Calu3 (cell line): ENCODE data around the gene CHN2. TPM values are rescaled to one million over a fixed set of nuclear protein-coding genes. Genes with fewer than 3 reads are reported as not detected.

Experiments used
- BruUV-seq: library from RNA; stranded (reverse); fragments of 400-500 nt; replicated peaks from 2 replicates; lab custom pipeline; 2021; lab: Mats Ljungman, UMichigan
- CTCF ChIA-PET: fragments of 300-600 bp; sonication (Branson Sonifier 250); formaldehyde crosslinking; loops from one replicate; lab custom pipeline; 2022; ENCODE audit warnings: antibody characterized with exemption; lab: Charles Lee
- DNase-seq: peaks from one replicate; pipeline ENCODE4 v3.0.0; 2022
- H3K27ac Mint-ChIP-seq: one replicate; pipeline ENCODE4 v1.8.0; 2022; ENCODE audit warnings: mixed read lengths; ENCODE audit not compliant: unreplicated experiment
- H3K27me3 Mint-ChIP-seq: one replicate; pipeline ENCODE4 v1.8.0; 2022; ENCODE audit warnings: mixed read lengths; ENCODE audit not compliant: unreplicated experiment
- H3K36me3 Mint-ChIP-seq: one replicate; pipeline ENCODE4 v1.8.0; 2022; ENCODE audit warnings: mild to moderate bottlenecking, moderate library complexity, mixed read lengths; ENCODE audit not compliant: insufficient read depth, unreplicated experiment
- H3K4me1 Mint-ChIP-seq: one replicate; pipeline ENCODE4 v1.8.0; 2022; ENCODE audit warnings: mild to moderate bottlenecking, low read depth, mixed read lengths; ENCODE audit not compliant: unreplicated experiment
- H3K4me3 Mint-ChIP-seq: one replicate; pipeline ENCODE4 v1.8.0; 2022; ENCODE audit warnings: mild to moderate bottlenecking, low read depth, moderate library complexity, mixed read lengths; ENCODE audit not compliant: unreplicated experiment
- H3K9me3 Mint-ChIP-seq: one replicate; pipeline ENCODE4 v1.8.0; 2022; ENCODE audit warnings: low read depth, mixed read lengths; ENCODE audit not compliant: unreplicated experiment
- intact Hi-C: fragments of 100-400 bp; cut with micrococcal nuclease; formaldehyde crosslinking; loops from one replicate; pipeline ENCODE4 v1.10.0; 2022; ENCODE audit not compliant: unreplicated experiment
- total RNA-seq: library from RNA; stranded (reverse); gene quantifications from 2 replicates; pipeline ENCODE4 v1.2.3, GENCODE V29; 2022
- TF ChIP-seq, protein P1 (sequence below): fragments of 200-600 bp; IDR thresholded peaks from one replicate; pipeline ENCODE4 v1.8.0; 2022; ENCODE audit warnings: antibody characterized with exemption; ENCODE audit not compliant: unreplicated experiment

The CHN2 gene
- total RNA-seq, 1 experiment from 2014 or later = 12.4 TPM

DNA sequence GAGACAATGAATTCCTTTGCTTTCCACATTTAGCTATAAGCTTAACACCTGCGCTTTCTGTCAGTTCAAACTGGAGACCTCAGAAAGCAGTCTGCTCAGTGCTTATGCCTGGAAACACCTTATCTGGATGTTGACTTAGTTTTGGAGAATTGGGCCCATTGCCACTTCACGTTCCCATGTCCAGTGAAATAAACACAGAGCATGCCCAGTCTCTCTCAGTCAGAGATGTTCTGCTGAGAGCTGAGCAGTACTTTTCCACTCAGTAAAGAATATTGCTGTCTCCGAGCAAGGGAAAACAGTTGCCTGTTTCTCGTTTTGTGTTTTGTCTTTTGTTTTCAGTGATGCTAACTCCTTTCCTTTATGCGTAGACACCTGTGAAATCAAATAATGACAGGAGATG is 285.9 kb downstream of the CHN2 start:
- Mint-ChIP-seq H3K36me3 (no peaks in the 10 kb centered on the region), H3K4me1 (no peaks in the 10 kb centered on the region), H3K27me3 (peaks cover 17% of the 10 kb centered on the region), H3K27ac (no peak overlapping the region), H3K9me3 (no peaks in the 10 kb centered on the region), H3K4me3 (no peak overlapping the region)
- intact Hi-C loops = no loop called here
- DNase-seq = no peak
- no TSS peak for BruUV-seq
- CTCF ChIA-PET = no interaction called here
- TF ChIP-seq, protein P1, sequence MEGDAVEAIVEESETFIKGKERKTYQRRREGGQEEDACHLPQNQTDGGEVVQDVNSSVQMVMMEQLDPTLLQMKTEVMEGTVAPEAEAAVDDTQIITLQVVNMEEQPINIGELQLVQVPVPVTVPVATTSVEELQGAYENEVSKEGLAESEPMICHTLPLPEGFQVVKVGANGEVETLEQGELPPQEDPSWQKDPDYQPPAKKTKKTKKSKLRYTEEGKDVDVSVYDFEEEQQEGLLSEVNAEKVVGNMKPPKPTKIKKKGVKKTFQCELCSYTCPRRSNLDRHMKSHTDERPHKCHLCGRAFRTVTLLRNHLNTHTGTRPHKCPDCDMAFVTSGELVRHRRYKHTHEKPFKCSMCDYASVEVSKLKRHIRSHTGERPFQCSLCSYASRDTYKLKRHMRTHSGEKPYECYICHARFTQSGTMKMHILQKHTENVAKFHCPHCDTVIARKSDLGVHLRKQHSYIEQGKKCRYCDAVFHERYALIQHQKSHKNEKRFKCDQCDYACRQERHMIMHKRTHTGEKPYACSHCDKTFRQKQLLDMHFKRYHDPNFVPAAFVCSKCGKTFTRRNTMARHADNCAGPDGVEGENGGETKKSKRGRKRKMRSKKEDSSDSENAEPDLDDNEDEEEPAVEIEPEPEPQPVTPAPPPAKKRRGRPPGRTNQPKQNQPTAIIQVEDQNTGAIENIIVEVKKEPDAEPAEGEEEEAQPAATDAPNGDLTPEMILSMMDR = no peak

DNA sequence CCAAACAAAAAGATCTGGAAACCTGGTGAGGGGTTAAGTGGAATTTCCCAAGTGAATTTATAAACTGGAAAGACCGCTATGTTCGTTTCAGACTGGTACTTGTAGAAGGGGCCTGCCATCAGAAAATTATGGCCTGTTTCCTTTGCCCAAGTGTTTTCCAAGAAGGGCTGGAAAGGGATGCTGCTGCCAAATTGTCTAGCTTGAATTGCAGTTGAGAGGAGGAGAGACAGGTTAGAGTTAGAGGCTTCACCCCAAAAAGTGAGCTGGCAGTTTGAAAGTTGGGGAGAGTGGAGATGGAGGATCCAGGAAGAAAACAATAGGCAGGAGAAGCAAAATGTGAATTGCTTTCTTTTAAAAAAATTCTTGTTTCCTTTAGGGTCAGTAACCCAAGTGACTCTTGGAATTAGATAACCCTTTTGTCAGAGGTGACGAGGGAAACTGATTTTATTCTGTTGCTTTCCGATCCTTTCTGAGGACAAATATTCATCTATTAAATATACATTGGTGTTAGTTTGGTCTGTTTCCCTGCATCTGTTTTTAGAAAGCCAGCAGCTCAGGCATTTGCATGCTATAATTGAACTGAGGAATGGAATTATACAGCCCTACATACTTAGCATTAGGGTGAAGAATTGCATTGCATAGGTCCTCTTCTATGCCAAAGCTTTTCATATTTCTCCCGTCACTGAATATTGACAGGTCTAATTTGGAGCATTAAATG is 286.5 kb downstream of the CHN2 start:
- TF ChIP-seq, protein P1 = no peak
- Mint-ChIP-seq H3K27me3 (peaks cover 15% of the 10 kb centered on the region), H3K36me3 (no peaks in the 10 kb centered on the region), H3K4me1 (no peaks in the 10 kb centered on the region), H3K4me3 (no peak overlapping the region), H3K27ac (no peak overlapping the region), H3K9me3 (no peaks in the 10 kb centered on the region)
- no TSS peak for BruUV-seq
- DNase-seq = no peak
- intact Hi-C loops = no loop called here
- CTCF ChIA-PET = no interaction called here

DNA sequence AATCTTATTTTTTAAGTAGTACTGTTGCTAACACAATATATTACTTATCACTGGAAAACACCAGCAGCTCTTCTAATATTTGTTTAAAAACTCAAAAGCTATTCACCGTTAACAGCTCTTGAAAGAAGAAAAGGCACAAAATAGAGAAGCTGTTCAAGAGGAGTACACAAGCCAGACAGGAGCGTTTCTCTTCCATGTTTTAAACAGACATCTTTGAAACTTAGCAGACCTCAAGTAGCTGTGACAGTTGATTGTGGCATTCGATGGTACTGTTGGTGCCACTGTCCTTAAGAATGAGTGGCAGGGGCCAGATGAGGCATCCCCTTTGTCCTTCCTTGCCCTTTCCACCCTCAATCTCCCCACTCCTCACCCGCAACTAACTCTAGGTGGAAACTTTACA is 287.5 kb downstream of the CHN2 start:
- no TSS peak for BruUV-seq
- H3K36me3 Mint-ChIP-seq = no peaks in the 10 kb centered on the region
- no peaks in the 10 kb centered on the region for H3K4me1 Mint-ChIP-seq
- CTCF ChIA-PET = no interaction called here
- H3K9me3 Mint-ChIP-seq = no peaks in the 10 kb centered on the region
- TF ChIP-seq, protein P1 = no peak
- no peak overlapping the region for H3K4me3 Mint-ChIP-seq
- no peak overlapping the region for H3K27ac Mint-ChIP-seq
- H3K27me3 Mint-ChIP-seq = peaks cover 15% of the 10 kb centered on the region
- no peak for DNase-seq
- intact Hi-C loops = no loop called here

DNA sequence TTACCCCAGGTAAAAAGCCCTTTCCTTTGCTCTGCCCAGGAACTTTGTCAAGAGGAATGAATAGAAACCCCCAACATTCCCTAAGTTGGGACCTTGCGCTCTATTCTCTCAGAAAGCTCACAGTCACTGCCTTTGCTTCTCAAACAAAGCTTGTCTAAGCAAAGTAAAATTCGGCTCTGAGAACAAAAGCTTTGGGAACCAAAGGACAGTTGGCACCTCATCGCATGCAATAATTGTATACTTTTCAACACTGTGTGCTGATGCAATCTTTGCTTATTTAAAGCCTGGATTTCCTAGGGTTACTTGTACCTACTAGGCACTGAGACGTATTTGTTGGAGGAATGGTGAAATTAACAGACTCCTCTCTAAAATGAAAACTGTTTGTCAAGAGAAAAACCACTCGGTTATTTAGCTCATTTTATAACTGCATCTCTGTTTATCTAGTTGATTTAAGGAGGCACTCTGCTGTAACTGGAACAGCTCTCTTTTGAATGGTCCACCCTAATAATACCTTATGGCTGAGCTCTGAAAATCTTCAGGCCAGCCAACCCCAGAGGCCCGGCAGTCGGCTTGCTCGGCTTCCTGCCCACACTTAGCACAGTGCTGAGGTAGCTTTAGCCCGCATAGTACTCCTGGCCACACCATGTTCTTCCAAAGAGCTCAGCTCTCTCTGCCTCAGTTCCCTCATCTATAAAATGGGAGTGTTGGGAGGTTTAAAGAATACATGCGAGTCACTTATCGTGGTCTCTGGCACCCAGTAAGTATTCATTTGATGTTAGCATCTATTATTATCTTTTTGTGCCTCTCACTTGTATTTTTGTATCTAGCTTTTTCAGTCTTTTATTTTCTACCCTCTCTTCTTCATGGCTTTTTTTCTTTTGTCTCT is 288.9 kb downstream of the CHN2 start:
- Mint-ChIP-seq H3K4me1 (no peaks in the 10 kb centered on the region), H3K9me3 (no peaks in the 10 kb centered on the region), H3K27ac (no peak overlapping the region), H3K36me3 (no peaks in the 10 kb centered on the region), H3K4me3 (no peak overlapping the region), H3K27me3 (peaks cover 4% of the 10 kb centered on the region)
- TF ChIP-seq, protein P1 = no peak
- DNase-seq = no peak
- intact Hi-C loops = no loop called here
- no TSS peak for BruUV-seq
- CTCF ChIA-PET = interaction anchor here (0.6 kb wide), 2 partner anchors 697 to 1046 kb away, joined by 3 to 5 read pairs; no protein-coding TSS in a partner anchor
